Measurements from ENCODE around the gene TMEM253. TPM values are rescaled to one million over a fixed set of nuclear protein-coding genes. Genes with fewer than 3 reads are reported as not detected.

The TMEM253 gene
- total and polyA plus RNA-seq, 10 donors = 0.11 to 1.5 (median 0.29) TPM; not detected in 5

GRCh38 chr14:21097636-21098075 is 3.2 kb upstream of the TMEM253 start:
- peaks cover 0 to 21% (median 0%) of the 10 kb centered on the region in 7 donors for H3K27me3 ChIP-seq (replicated peaks in 1 of 7)
- peak; percentile 79 for DNase-seq
- TF ChIP-seq POLR2A (IDR thresholded peaks at IDR 0.05) = no peak
- TF ChIP-seq POLR2AphosphoS5 (IDR thresholded peaks at IDR 0.05) = no peak
- TF ChIP-seq CTCF (IDR thresholded peaks at IDR 0.05 in 8 of 11, conservative IDR thresholded peaks at IDR 0.05 in 3 of 11) = no peak
- H3K9me3 ChIP-seq = no peaks in the 10 kb centered on the region
- 0 to 16% (median 6%) methylated on average over 8 to 19 of the region's 19 CpGs for WGBS, 5 donors
- peak overlapping the region in 7 of 8 donors; percentile 17 to 76 (median 49) for H3K4me3 ChIP-seq
- H3K36me3 ChIP-seq = peaks cover 0 to 6% (median 0%) of the 10 kb centered on the region in 6 donors
- H3K4me1 ChIP-seq = peaks cover 12 to 54% (median 27%) of the 10 kb centered on the region in 6 donors
- intact Hi-C loops (cut with DNase I; ENCODE audit: low total_unique reads) = no loop called here
- H3K27ac ChIP-seq = peak overlapping the region; percentile 27 to 86 (median 72)

DNA sequence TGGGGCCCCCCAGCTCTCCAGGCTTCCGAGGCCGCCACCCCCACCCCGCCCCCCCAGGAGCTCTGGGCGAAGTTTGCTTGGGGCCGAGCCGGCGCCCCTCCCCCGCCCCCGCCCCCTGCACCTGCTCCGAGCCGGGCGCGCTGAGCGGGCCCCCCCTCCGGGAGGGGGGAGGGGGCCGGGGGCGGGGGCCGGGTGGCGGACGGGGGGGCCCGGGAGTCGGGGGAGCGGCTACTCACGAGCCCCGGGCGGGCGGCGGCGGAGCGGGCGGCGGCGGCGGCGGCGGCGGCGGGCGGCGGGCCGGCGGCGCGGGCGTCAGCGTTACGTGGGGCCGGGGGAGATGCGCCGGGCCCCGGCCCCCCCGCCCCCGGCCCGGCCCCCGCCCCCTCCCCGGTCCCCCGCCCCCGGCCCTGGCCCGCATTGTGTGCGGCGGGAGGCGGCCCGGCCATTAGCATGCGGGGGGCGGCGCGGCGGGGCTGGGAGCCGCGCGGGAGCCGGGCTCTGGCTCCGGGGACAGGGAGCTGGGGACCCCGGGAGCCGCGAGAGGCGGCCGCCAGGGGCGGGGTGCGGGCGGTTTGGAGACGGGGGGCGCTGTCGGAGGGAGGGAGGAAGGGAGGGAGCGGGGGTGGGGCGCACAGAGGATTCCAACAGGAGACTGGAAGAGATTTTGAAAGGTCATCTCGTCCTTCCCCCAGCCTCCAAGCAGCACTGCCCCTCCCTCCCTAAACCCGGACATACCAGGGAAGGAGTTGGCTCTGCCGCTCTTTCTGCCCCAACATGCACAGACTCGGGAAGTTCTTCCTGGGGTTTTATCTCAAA is 2.6 kb upstream of the TMEM253 start, which contains the start of gene ZNF219:
TSS of gene ZNF219 (minus strand) at position 580 of the 816 bp plus-strand sequence. CDS start 5,064 bp downstream, outside the sequence.
- Histone ChIP-seq H3K27ac (peak within 1 kb of the TSS; percentile 51 to 86 (median 78)), H3K4me1 (peaks cover 10 to 55% (median 27%) of the 10 kb centered on the region in 6 donors), H3K4me3 (peak within 1 kb of the TSS; percentile 23 to 76 (median 47)), H3K27me3 (replicated peaks in 1 of 7) (peaks cover 0 to 21% (median 0%) of the 10 kb centered on the region in 7 donors), H3K36me3 (no peaks in the 10 kb centered on the region), H3K9me3 (no peaks in the 10 kb centered on the region)
- WGBS, 5 donors = 0 to 2% (median 1%) methylated on average over 5 to 79 of the region's 90 CpGs
- intact Hi-C loops (cut with DNase I; ENCODE audit: low total_unique reads) = no loop called here
- peak; percentile 86 for DNase-seq
- TF ChIP-seq CTCF (IDR thresholded peaks at IDR 0.05 in 8 of 11, conservative IDR thresholded peaks at IDR 0.05 in 3 of 11) = peak in 2 of 11 experiments; percentile 8 to 11
- no peak for TF ChIP-seq POLR2A (IDR thresholded peaks at IDR 0.05)
- no peak for TF ChIP-seq POLR2AphosphoS5 (IDR thresholded peaks at IDR 0.05)

- Histone ChIP-seq H3K27ac (peak overlapping the region; percentile 51 to 86 (median 78)), H3K4me1 (peaks cover 10 to 58% (median 30%) of the 10 kb centered on the region in 6 donors), H3K4me3 (peak overlapping the region; percentile 23 to 76 (median 47)), H3K9me3 (no peaks in the 10 kb centered on the region), H3K36me3 (no peaks in the 10 kb centered on the region), H3K27me3 (replicated peaks in 1 of 7) (peaks cover 0 to 21% (median 0%) of the 10 kb centered on the region in 7 donors)
- WGBS, 5 donors = 19 to 25% (median 23%) methylated on average over 16 of the region's 16 CpGs
- no peak for TF ChIP-seq POLR2AphosphoS5 (IDR thresholded peaks at IDR 0.05)
- TF ChIP-seq POLR2A (IDR thresholded peaks at IDR 0.05) = no peak
- TF ChIP-seq CTCF (IDR thresholded peaks at IDR 0.05 in 8 of 11, conservative IDR thresholded peaks at IDR 0.05 in 3 of 11) = no peak
- intact Hi-C loops (cut with DNase I; ENCODE audit: low total_unique reads) = no loop called here
- no peak for DNase-seq
Observed at GRCh38 chr14:21098892-21099595, 1.8 kb upstream of the TMEM253 start.

All from spleen (tissue), 11 donors.